NCI-H2196 (cell line): Measurements from ENCODE around the gene DLGAP1.
"Not testable (repeated sequence)": the region's sequence is repeated elsewhere in the genome, so short reads cannot be mapped to it uniquely, and the experiment has no call there.

Experiments
- DNase-seq: peaks from one replicate; lab custom pipeline; 2025; ENCODE audit not compliant: unreplicated experiment; lab: John Stamatoyannopoulos, UW

DLGAP1 gene

DNA sequence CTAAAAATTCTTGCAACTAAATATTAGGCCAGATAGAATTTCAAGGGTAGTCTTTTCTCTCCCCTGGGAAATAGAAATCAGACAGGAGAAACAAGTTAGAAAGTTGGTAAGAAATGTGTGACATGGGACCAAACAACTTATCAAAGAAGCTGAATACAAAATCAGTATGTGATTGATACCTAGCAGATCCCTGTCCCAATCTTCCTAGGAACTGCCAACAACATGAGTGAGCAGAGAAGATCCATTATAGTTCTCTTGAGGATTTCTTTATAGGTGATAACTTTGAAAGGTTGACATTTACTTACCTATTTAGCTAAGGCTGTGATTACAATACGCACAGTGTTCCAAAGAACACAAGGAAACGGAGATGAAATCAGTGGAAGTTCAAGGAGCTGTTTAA, 162.4 kb downstream of the DLGAP1 start:
- DNase-seq: no peak

DNA sequence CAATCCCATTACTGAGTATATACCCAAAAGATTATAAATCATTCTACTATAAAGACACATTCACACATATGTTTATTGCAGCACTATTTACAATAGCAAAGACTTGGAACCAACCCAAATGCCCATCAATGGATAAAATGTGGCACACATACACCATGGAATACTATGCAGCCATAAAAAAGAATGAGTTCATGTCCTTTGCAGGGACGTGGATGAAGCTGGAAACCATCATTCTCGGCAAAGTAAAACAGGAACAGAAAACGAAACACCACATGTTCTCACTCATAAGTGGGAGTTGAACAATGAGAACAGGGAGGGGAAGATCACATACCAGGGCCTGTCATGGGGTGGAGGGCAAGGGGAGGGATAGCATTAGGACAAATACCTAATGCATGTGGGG, 167.8 kb downstream of the DLGAP1 start:
- not testable (repeated sequence) for DNase-seq

GRCh38 chr18:4286256-4286655, 168.9 kb downstream of the DLGAP1 start:
- no peak for DNase-seq

- DNase-seq: no peak
These were observed 169.6 kb downstream of the DLGAP1 start for GRCh38 chr18:4285525-4285924.

DNA sequence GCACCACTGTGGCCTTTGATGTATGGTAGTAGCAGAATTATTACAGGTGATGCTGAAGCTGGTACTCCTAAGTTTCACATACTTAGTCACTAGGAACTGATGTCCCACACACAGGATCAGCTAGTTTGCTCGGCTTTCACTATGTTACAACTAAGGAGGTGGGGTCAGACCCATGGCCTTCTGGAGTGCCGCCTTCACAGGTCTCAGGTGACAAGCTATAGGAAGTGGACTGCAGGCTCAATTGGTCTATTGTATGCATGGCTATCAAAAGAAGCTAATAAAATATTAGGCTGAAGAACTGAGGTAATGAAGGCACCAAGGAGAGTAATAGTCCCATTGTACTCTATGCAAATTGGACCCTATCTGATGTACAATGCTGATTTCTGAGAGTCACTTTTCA, 170.6 kb downstream of the DLGAP1 start:
- no peak for DNase-seq

- DNase-seq: no peak
These were observed 171.3 kb downstream of the DLGAP1 start for GRCh38 chr18:4283746-4284291.

GRCh38 chr18:4282954-4283353, 172.2 kb downstream of the DLGAP1 start:
- no peak for DNase-seq

DNA sequence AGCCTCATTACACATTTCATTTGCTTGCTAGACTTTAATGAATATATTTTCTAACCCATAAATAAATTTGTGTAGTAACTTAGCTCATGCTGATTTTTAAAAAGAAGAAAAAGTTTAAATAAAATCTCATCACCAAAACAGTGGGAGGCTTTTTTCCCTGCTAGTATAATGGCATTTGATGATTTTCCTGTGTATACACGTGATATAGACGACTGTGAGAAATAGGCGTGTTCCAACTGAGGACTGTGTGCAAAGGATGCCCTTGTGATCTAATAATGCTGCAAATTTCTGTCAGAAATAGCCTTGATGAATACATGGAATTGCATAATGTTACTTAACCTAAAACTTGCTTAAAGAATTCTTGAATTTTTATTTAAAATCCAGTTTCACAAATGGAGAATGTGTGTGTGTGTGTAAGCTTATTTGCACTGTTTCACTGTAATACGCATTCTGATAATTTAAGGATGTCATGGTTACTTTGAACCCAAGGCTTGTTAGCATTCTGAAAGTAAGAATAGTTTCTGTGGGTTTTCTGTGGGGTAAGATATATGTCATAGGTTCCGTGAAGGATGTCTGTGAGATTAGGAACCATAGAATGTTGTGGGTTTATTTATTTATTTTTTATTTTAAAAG, 178.0 kb downstream of the DLGAP1 start:
- no peak for DNase-seq

DNA sequence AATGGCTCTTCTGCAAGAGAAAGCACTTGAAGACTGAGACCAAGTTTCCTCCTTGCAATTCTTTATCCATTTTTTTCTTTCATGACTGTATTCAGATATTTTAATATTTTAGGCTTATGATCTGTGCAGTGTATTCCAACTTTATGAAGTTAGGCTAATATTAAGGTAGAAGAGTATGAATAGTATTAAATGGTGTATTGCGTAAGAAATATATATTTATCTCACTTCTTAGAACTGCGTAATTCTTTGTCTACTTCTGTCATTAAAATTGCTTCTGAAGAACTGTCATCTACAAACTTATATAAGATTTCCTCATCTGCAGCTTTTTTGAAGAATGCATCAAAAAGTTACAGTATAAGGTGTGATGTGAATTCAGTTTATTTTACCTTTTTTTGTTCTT, 183.2 kb downstream of the DLGAP1 start:
- no peak for DNase-seq

- DNase-seq: no peak
These were observed 184.1 kb downstream of the DLGAP1 start for GRCh38 chr18:4270988-4271387.

- DNase-seq: no peak
These were observed 185.1 kb downstream of the DLGAP1 start for GRCh38 chr18:4270016-4270415.

GRCh38 chr18:4267641-4268040, 187.5 kb downstream of the DLGAP1 start:
- DNase-seq: no peak

DNA sequence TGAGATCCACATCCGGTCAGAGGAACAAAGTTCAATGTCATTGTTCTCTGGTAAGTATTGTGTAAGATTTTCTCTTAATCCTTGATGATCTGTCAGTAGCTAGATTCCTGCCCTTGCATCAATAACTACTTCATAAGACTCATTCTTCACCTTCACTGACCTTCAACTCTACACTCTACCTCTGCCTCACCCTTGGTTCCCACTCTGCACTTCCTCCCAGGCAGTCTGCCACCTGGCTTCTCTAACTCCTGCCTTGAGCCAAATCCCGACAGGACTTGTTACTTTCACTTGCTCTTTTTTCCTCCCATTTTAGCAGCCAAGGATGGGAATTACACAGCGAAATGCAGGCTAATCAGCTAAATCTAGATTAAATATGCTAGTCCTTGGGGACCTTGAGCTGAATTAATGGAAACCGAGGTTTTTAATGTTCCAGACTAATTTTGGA, 190.7 kb downstream of the DLGAP1 start:
- no peak for DNase-seq

- DNase-seq: no peak
These were observed 195.0 kb downstream of the DLGAP1 start for GRCh38 chr18:4260107-4260506.

GRCh38 chr18:4256766-4257417, 198.2 kb downstream of the DLGAP1 start:
- no peak for DNase-seq

DNA sequence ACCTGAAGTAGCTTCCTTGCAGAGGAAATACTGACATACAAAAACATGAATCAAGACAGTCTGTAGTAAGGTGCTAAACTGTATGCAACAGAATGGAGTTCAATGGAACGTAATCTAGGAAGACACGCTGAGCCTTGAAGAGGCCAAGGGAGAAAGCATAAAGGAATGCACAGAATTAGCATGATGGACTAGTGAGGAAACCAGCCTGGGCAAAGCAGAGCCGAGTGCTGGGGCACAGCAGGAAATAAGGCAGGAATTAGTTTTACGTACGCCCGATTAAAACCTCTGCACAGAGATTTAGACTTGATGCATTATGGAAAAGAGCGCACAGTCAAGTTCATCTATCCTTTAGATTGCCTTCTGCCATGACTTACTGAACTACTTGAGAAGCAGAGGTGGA, 200.3 kb downstream of the DLGAP1 start:
- no peak for DNase-seq

DNA sequence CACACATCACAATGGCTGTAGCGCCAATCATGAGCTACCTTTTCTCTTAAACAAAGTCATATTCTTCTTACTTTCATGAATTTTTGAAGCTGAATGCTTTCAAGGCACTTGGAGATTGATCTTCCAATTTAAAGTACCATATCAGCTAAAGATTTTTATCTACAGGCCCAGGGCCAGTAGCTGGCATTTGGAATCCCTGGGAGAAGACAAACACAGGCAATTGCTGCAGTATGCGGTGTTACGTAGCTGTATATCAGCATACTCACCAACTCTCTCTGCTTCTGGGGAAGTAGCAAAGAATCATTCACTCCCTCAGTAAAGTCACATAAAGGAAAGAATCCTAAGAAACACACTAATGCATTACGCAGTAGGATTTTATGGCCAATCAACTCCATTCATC, 202.3 kb downstream of the DLGAP1 start:
- no peak for DNase-seq

DNA sequence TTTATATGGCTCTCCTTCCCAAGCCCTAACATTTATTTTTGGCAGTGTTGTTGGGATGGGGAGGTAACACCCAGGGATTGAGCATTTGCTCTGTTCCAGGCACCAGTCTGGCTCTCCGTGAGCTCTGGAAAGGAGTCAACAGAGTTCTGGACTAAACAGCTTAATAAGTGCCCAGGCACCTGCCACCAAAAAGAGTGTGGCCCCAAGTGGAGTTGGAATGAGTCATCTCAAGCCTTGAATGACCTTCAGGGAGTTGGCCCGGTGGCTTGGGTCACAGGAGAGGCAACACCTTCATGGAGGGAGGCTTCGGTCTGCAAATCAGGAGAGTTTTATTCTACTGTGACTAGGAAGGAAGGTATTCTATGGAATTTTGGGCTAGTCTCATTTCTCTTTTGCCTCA, 203.2 kb downstream of the DLGAP1 start:
- no peak for DNase-seq

DNA sequence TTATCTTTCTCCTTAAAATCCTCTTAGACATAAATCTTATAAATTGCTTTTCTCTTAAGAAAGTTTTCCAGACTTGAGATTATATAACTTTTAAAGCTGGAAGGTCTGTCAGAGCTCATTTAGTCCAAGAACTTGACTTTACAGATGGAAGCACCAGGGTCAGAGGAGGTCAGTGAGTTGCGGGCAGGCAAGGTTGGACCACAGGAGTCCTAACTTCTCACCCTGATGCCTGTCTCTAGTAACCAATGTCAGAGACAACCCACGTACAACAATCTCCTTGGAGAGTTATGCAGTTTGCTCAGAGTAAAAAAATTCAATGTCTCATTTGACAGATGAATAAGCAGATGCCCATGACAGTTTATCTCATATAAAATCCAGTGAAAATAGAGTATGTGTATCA, 203.9 kb downstream of the DLGAP1 start:
- DNase-seq: no peak

DNA sequence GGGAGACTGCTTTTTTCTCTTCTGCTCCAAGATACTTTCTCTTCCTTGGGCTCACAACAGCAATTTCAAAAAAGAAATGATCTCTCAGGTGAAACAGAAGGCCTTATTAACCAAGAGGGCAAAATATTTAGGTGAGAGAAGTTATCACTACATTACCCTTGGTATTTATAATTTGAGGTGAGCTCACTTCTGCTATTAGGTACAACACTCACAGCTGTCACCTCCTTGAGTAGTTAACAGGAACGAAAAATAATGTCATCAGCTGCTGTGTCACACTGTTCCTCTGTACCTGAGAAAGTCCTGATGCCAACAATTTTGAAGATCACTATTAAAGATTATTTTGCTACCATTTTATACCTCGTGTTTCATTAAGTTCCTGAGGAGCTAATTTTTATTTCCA, 205.0 kb downstream of the DLGAP1 start:
- no peak for DNase-seq

DNA sequence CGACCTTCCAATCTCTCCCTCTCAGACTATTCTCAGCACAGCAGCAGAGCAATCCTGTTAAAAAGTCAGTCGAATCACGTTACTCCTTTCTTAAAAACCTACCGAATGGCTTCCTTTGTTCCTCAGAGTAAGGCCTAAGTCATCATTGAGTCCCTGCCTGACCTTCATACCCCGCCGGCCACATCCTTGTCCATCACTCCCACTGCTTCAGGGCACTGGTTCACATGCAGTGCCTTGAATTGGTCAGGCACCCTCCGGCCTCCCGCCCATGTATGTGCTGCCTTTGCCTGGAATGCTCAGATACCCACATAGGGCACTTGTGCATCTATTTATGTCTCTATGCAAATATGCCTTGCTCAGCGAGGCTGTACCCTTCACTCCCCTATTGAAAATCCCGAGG, 206.4 kb downstream of the DLGAP1 start:
- DNase-seq: no peak

GRCh38 chr18:4246374-4246773, 208.7 kb downstream of the DLGAP1 start:
- no peak for DNase-seq

GRCh38 chr18:4245456-4245855, 209.7 kb downstream of the DLGAP1 start:
- no peak for DNase-seq
